Neural progenitor cell (in vitro differentiated cells): ENCODE measurements around the gene NPM1.

Experiments used
- CTCF ChIP-seq: fragments of 200-600 bp; sonication (generic); IDR thresholded peaks from 2 replicates; pipeline ENCODE4 v1.5.1; 2017; ENCODE audit warnings: antibody characterized with exemption, mild to moderate bottlenecking
- EZH2 ChIP-seq: fragments of 200-600 bp; sonication (generic); IDR thresholded peaks from 2 replicates; pipeline ENCODE4 v1.6.1; 2017; ENCODE audit warnings: antibody characterized with exemption, mild to moderate bottlenecking, moderate library complexity
- EZH2phosphoT487 ChIP-seq: fragments of 200-600 bp; sonication (generic); IDR thresholded peaks from 2 replicates; pipeline ENCODE4 v1.6.1; 2017; ENCODE audit warnings: antibody characterized with exemption

- TF ChIP-seq CTCF (no peak), EZH2 (no peak), EZH2phosphoT487 (no peak)
These were observed 746 bp upstream of the NPM1 start for GRCh38 chr5:171386861-171387344.
